Endothelial cell of umbilical vein (primary cell): ENCODE data around the gene ZNF563. TPM values are rescaled to one million over a fixed set of nuclear protein-coding genes. Genes with fewer than 3 reads are reported as not detected.

ENCODE experiments used
- BruUV-seq: library from RNA; stranded (reverse); fragments of 400-500 nt; replicated peaks from 2 replicates; lab custom pipeline; 2021; lab: Mats Ljungman, UMichigan
- CTCF ChIA-PET: fragments of 300-600, 350-600 bp; sonication (Branson Sonifier 250); formaldehyde crosslinking; loops from one replicate; lab custom pipeline; 2021; ENCODE audit warnings: antibody characterized with exemption, inconsistent platforms; lab: Charles Lee
- POLR2A ChIA-PET: fragments of 300-600, 350-600 bp; sonication (Branson Sonifier 250); formaldehyde crosslinking; loops from one replicate; lab custom pipeline; 2021; ENCODE audit warnings: antibody characterized with exemption, inconsistent platforms; lab: Charles Lee
- DNase-seq: peaks from one replicate; pipeline ENCODE4 v3.0.0-alpha.2; 2011; ENCODE audit warnings: low read depth, low spot score
- FAIRE-seq: peaks from 2 replicates; lab custom pipeline; 2011; peaks lifted over from hg19 to GRCh38; lab: Jason Lieb, UNC
- H2AFZ ChIP-seq: 2 replicates; pipeline ENCODE4 v1.6.0; 2012; ENCODE audit warnings: low read depth, low read length, control low read depth, inconsistent platforms
- H3K27ac ChIP-seq: 2 replicates; pipeline ENCODE4 v1.5.1; 2011; ENCODE audit warnings: low read depth, mild to moderate bottlenecking, control low read depth, low read length, moderate library complexity; ENCODE audit not compliant: insufficient read depth
- H3K27me3 ChIP-seq, 2 experiments: 2 replicates each; pipeline versions ENCODE4 v1.6.0 to v1.6.1; 2011; ENCODE audit warnings: low read length in 2 of 2, mixed read lengths in 1 of 2; ENCODE audit not compliant: control insufficient read depth in 2 of 2, insufficient read depth in 2 of 2
- H3K36me3 ChIP-seq, 2 experiments: 2 replicates in 1 of 2; 3 replicates in 1 of 2; pipeline ENCODE4 v1.5.1; 2011; ENCODE audit warnings: low read length in 2 of 2, mild to moderate bottlenecking in 1 of 2, moderate library complexity in 1 of 2; ENCODE audit not compliant: control insufficient read depth in 2 of 2, insufficient read depth in 2 of 2; ENCODE audit errors: extremely low read depth in 1 of 2
- H3K4me1 ChIP-seq: 3 replicates; pipeline ENCODE4 v1.5.1; 2011; ENCODE audit warnings: mild to moderate bottlenecking, low read length; ENCODE audit not compliant: control insufficient read depth, insufficient read depth; ENCODE audit errors: extremely low read depth
- H3K4me2 ChIP-seq: 2 replicates; pipeline ENCODE4 v1.6.1; 2011; ENCODE audit warnings: low read length, control low read depth, mixed read lengths; ENCODE audit not compliant: insufficient read depth
- H3K4me3 ChIP-seq, 3 experiments: fragments of 200-600 bp in 1 of 3; sonication (generic), shearing (Covaris generic) in 1 of 3; replicated peaks in 1 of 3; 2 replicates each; pipeline ENCODE4 v1.5.1; 2011 to 2016; ENCODE audit warnings: control low read depth in 3 of 3, low read length in 3 of 3, mild to moderate bottlenecking in 2 of 3, inconsistent platforms in 1 of 3, low read depth in 1 of 3, moderate library complexity in 1 of 3; ENCODE audit not compliant: insufficient read depth in 1 of 3
- H3K79me2 ChIP-seq: 2 replicates; pipeline ENCODE4 v1.6.0; 2012; ENCODE audit warnings: low read length, inconsistent platforms; ENCODE audit not compliant: control insufficient read depth, insufficient read depth
- H3K9ac ChIP-seq: replicated peaks from 2 replicates; pipeline ENCODE3; 2011; ENCODE audit warnings: low read length, control low read depth; ENCODE audit not compliant: insufficient read depth; ENCODE audit errors: extremely low read depth
- H3K9me1 ChIP-seq: replicated peaks from 3 replicates; pipeline ENCODE4 v1.6.0; 2011; ENCODE audit warnings: mild to moderate bottlenecking, low read length; ENCODE audit not compliant: control insufficient read depth, insufficient read depth; ENCODE audit errors: extremely low read depth
- H3K9me3 ChIP-seq: replicated peaks from 2 replicates; pipeline ENCODE4 v1.5.1; 2012; ENCODE audit warnings: low read length, inconsistent platforms; ENCODE audit not compliant: control insufficient read depth, insufficient read depth
- H4K20me1 ChIP-seq: replicated peaks from 2 replicates; pipeline ENCODE3; 2011; ENCODE audit warnings: mild to moderate bottlenecking, low read length; ENCODE audit not compliant: control insufficient read depth, insufficient read depth; ENCODE audit errors: extremely low read depth
- EZH2 ChIP-seq: IDR thresholded peaks from 2 replicates; pipeline ENCODE4 v1.6.1; 2012; ENCODE audit warnings: borderline replicate concordance, low read depth, mild to moderate bottlenecking, moderate library complexity, low read length, inconsistent platforms; ENCODE audit not compliant: severe bottlenecking
- FOS ChIP-seq: IDR thresholded peaks from 2 replicates; pipeline ENCODE4 v1.6.1; 2011; ENCODE audit warnings: mild to moderate bottlenecking, low read length, moderate library complexity, borderline replicate concordance; ENCODE audit not compliant: insufficient read depth
- GATA2 ChIP-seq: IDR thresholded peaks from 2 replicates; pipeline ENCODE4 v1.7.0; 2011; ENCODE audit warnings: low read depth, mild to moderate bottlenecking, moderate library complexity, mixed read lengths, low read length; ENCODE audit not compliant: insufficient read length, insufficient read depth
- JUN ChIP-seq: IDR thresholded peaks from 2 replicates; pipeline ENCODE4 v1.6.1; 2011; ENCODE audit warnings: borderline replicate concordance, low read depth; ENCODE audit not compliant: insufficient read length, insufficient read depth
- MYC ChIP-seq: IDR thresholded peaks from one replicate; pipeline ENCODE4 v1.6.1; 2011; ENCODE audit warnings: mild to moderate bottlenecking, low read depth, low read length
- POLR2A ChIP-seq: IDR thresholded peaks from 2 replicates; pipeline ENCODE4 v1.6.1; 2012; ENCODE audit warnings: low read depth, mild to moderate bottlenecking, control low read depth, low read length
- POLR2AphosphoS5 ChIP-seq: IDR thresholded peaks from 2 replicates; pipeline ENCODE4 v1.6.1; 2012; ENCODE audit warnings: low read depth, mild to moderate bottlenecking, control low read depth, low read length, moderate library complexity; ENCODE audit not compliant: insufficient read depth
- dilution Hi-C: fragments of 300-500 bp; cut with MboI; formaldehyde crosslinking; loops from one replicate; pipeline ENCODE4 v1.15.0; 2019; ENCODE audit warnings: low sequenced_read_pairs; ENCODE audit not compliant: extremely low pct_ligation_motif_present
- intact Hi-C: fragments of 100-400 bp; cut with micrococcal nuclease; formaldehyde crosslinking; loops from one replicate; pipeline ENCODE4 v1.10.0; 2022
- polyA plus RNA-seq, 4 experiments: library from polyadenylated mRNA; depleted of rRNA in 3 of 4; stranded (reverse) in 3 of 4; unstranded in 1 of 4; fragments of >200 nt; gene quantifications; 2 replicates each; pipeline versions ENCODE4 v1.2.1 to v1.2.3, GENCODE V29; 2011 to 2012; ENCODE audit warnings: missing spikeins in 1 of 4
- total RNA-seq: library from RNA; stranded (reverse); gene quantifications from 2 replicates; pipeline ENCODE4 v1.2.3, GENCODE V29; 2021
- TF ChIP-seq, protein P1 (sequence below): IDR thresholded peaks from 2 replicates; pipeline ENCODE4 v1.6.1; 2011; ENCODE audit not compliant: insufficient read depth, insufficient read length
- TF ChIP-seq, protein P2 (sequence below), 2 donors: IDR thresholded peaks; 1 replicate in 1 of 2; 2 replicates in 1 of 2; pipeline ENCODE4 v1.5.1; 2011; ENCODE audit warnings: low read length in 2 of 2, mild to moderate bottlenecking in 2 of 2, moderate library complexity in 2 of 2, control low read depth in 1 of 2, inconsistent platforms in 1 of 2, low read depth in 1 of 2; ENCODE audit not compliant: insufficient read depth in 1 of 2; ENCODE audit errors: extremely low read depth in 1 of 2

Gene ZNF563
- total and polyA plus RNA-seq, 2 donors (not counting 3 experiments of a cell fraction or from before 2014, with no cell fraction given), result 0.35 to 1.1 TPM

DNA sequence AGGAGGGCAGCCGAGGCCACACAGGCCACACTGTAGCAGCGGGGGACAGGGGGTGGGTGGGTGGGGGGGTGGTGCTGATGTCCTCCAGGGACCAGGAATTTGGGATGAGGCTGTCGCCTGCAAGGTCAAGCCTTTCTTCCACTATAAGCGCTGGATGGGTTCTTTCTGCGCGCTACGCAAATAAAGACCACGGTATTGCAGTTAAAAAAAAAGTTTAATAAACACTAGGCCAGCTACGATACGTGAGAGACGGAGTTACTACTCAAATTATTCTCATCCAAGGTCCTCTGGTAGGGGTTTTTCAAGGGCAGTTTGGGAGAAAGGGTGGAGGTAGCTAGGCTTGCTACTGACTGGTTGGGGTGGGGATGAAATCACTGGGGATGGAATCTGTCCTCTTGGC lies 38.2 kb downstream of the ZNF563 start:
- TF ChIP-seq MYC (no peak), POLR2A (no peak), POLR2AphosphoS5 (no peak), FOS (no peak), EZH2 (no peak), JUN (no peak), GATA2 (no peak)
- TF ChIP-seq, protein P1, sequence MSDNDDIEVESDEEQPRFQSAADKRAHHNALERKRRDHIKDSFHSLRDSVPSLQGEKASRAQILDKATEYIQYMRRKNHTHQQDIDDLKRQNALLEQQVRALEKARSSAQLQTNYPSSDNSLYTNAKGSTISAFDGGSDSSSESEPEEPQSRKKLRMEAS, result no peak
- TF ChIP-seq, protein P2, sequence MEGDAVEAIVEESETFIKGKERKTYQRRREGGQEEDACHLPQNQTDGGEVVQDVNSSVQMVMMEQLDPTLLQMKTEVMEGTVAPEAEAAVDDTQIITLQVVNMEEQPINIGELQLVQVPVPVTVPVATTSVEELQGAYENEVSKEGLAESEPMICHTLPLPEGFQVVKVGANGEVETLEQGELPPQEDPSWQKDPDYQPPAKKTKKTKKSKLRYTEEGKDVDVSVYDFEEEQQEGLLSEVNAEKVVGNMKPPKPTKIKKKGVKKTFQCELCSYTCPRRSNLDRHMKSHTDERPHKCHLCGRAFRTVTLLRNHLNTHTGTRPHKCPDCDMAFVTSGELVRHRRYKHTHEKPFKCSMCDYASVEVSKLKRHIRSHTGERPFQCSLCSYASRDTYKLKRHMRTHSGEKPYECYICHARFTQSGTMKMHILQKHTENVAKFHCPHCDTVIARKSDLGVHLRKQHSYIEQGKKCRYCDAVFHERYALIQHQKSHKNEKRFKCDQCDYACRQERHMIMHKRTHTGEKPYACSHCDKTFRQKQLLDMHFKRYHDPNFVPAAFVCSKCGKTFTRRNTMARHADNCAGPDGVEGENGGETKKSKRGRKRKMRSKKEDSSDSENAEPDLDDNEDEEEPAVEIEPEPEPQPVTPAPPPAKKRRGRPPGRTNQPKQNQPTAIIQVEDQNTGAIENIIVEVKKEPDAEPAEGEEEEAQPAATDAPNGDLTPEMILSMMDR (IDR thresholded peaks at IDR 0.05; ENCODE audit: extremely low read depth in 1 of 2, insufficient read depth in 1 of 2, low read depth in 1 of 2, low read length in 2 of 2), result no peak
- dilution Hi-C loops, result no loop called here
- intact Hi-C loops, result no loop called here
- Histone ChIP-seq H4K20me1 (no peaks in the 10 kb centered on the region), H3K4me1 (peaks cover 3% of the 10 kb centered on the region), H3K4me2 (no peak overlapping the region), H3K4me3 (peak overlapping the region in 2 of 3 experiments; percentile 63 to 91), H3K79me2 (peaks cover 7% of the 10 kb centered on the region), H2AFZ (peak overlapping the region; percentile 93), H3K36me3 (no peaks in the 10 kb centered on the region), H3K9me1 (no peaks in the 10 kb centered on the region), H3K27ac (no peak overlapping the region), H3K9ac (no peak overlapping the region), H3K27me3 (no peaks in the 10 kb centered on the region), H3K9me3 (no peaks in the 10 kb centered on the region)
- BruUV-seq, result no TSS peak
- CTCF ChIA-PET, result interaction anchor here (1.0 to 1.3 kb wide), 2 partner anchors 204 to 371 kb away, joined by 3 read pairs; no protein-coding TSS in a partner anchor
- no peak for DNase-seq
- POLR2A ChIA-PET, result no interaction called here
- no peak for FAIRE-seq
